Measurements from ENCODE around the gene PDK3.

PDK3 gene

DNA sequence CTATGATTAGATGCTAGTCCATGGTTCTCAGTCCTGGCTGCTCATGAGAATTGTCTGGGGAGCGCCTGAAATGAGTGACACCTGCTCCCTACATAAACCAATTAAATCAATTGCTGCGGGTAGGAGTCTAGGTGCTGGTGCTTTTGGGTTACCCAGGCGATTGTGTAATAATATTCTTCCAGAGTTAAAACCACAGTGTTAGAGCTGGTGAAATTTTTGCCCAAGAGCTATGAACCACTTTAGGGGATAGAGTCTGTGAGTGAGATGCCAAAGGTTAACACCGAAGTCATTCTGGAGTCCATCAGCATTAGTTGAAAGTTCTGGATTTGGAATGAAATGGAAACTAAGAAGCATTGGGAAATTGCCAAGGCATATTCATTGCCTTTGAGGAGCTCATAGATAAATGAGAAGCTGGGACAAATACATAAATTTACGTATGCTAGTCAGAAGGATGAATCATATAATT, 15.3 kb downstream of the PDK3 start:
- in situ Hi-C loops (cut with HindIII; ENCODE audit: low sequenced_read_pairs), result no loop called here

DNA sequence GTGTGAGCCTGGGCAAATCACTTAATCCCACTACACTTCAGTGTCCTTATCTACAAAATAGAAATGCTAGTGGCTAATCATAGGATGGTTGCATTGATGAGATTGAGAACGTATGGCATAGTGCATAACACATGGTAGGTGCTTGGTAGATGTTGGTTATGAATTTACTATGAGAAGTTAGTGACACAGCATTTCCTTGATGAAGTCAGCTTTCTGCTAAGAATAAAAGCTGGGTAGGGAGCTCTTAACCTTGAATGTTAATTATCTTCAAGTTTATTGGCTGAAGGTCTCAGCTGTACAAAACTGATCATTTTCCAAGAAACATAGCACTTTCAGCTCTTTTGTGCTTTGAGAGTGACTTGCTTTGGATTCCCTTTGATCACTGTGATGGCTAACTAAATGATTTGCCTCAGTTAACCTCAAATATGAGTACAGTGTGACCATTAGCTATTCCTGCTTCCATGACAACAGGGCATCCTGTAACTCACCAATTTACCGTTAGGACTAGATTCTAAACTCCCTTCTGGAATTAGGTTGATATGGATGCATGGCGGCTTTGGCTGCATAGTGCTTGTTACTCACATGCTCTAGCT, 17.8 kb downstream of the PDK3 start:
- in situ Hi-C loops (cut with HindIII; ENCODE audit: low sequenced_read_pairs), result no loop called here

- in situ Hi-C loops (cut with HindIII; ENCODE audit: low sequenced_read_pairs), result no loop called here
Measured at GRCh38 chrX:24483596-24483995, 18.5 kb downstream of the PDK3 start.

- in situ Hi-C loops (cut with HindIII; ENCODE audit: low sequenced_read_pairs), result no loop called here
Measured at GRCh38 chrX:24485323-24485722, 20.2 kb downstream of the PDK3 start.

- in situ Hi-C loops (cut with HindIII; ENCODE audit: low sequenced_read_pairs), result no loop called here
Measured at GRCh38 chrX:24485976-24486680, 21.0 kb downstream of the PDK3 start.

- in situ Hi-C loops (cut with HindIII; ENCODE audit: low sequenced_read_pairs), result no loop called here
Measured at GRCh38 chrX:24487571-24487970, 22.5 kb downstream of the PDK3 start.

DNA sequence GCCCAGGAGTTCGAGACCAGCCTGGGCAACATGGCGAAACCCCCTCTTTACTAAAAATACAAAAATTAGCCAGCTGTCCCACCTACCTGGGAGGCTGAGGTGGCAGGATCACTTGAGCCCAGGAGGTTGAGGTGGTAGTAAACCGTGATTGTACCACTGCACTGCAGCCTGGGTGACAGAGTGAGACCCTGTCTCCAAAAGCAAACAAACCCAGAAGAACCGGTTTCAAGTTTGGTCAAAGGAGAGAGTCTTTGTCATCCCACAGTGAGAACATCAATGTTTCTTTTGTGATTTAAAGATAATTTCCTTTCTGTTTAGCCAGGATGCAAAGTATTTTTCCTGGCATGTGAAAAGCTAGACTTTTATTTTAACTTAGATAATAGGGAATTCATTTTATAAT, 26.7 kb downstream of the PDK3 start:
- in situ Hi-C loops (cut with HindIII; ENCODE audit: low sequenced_read_pairs), result no loop called here

GRCh38 chrX:24493740-24494581, 28.9 kb downstream of the PDK3 start:
- in situ Hi-C loops (cut with HindIII; ENCODE audit: low sequenced_read_pairs), result no loop called here

- in situ Hi-C loops (cut with HindIII; ENCODE audit: low sequenced_read_pairs), result no loop called here
Measured at GRCh38 chrX:24494647-24495075, 29.6 kb downstream of the PDK3 start.

- in situ Hi-C loops (cut with HindIII; ENCODE audit: low sequenced_read_pairs), result no loop called here
Measured at GRCh38 chrX:24495700-24496099, 30.6 kb downstream of the PDK3 start.

DNA sequence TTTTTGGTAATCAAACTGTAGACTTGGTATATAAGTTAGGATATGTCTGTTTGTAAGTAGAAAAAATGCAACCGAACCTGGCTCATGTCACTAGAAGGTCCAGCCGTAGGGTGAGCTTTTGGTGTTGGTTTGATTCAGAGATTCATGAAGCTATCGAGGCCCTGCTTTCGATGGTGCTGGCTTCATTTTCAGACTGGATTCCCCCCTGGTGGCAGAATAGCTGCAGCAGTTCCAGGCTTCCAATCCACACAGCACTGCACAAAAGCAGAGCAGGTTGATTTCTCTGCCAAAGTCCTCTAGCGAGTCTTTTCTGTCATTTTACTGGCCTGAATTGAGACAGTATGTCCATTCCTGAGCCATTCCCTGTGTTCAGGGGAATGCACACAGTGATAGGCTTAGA, 33.1 kb downstream of the PDK3 start:
- in situ Hi-C loops (cut with HindIII; ENCODE audit: low sequenced_read_pairs), result no loop called here

- in situ Hi-C loops (cut with HindIII; ENCODE audit: low sequenced_read_pairs), result no loop called here
Measured at GRCh38 chrX:24498975-24499374, 33.9 kb downstream of the PDK3 start.

- in situ Hi-C loops (cut with HindIII; ENCODE audit: low sequenced_read_pairs), result no loop called here
Measured at GRCh38 chrX:24506082-24506481, 41.0 kb downstream of the PDK3 start.

- in situ Hi-C loops (cut with HindIII; ENCODE audit: low sequenced_read_pairs), result no loop called here
Measured at GRCh38 chrX:24508375-24508774, 43.3 kb downstream of the PDK3 start.

- in situ Hi-C loops (cut with HindIII; ENCODE audit: low sequenced_read_pairs), result no loop called here
Measured at GRCh38 chrX:24513416-24513815, 48.3 kb downstream of the PDK3 start.

- in situ Hi-C loops (cut with HindIII; ENCODE audit: low sequenced_read_pairs), result no loop called here
Measured at GRCh38 chrX:24515447-24515846, 50.4 kb downstream of the PDK3 start.

DNA sequence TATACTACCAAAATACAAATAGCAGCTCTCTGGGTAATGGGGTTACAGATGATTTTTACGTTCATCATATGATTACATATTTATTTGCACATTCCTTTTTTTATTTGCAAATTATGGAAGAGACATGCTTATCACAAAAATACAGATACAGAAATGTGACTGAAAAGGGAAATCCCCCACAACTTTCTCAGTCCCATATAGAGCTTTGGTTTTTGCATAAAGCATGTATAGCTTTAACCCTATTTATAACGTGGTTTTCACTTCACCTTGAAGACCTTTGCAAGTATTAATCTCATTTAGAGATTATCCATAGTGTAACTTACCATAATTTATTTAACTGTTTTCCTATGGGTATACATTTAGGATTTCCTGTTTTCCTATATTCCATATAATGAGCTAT, 55.4 kb downstream of the PDK3 start:
- in situ Hi-C loops (cut with HindIII; ENCODE audit: low sequenced_read_pairs), result no loop called here

- in situ Hi-C loops (cut with HindIII; ENCODE audit: low sequenced_read_pairs), result no loop called here
Measured at GRCh38 chrX:24525455-24525854, 60.4 kb downstream of the PDK3 start.

DNA sequence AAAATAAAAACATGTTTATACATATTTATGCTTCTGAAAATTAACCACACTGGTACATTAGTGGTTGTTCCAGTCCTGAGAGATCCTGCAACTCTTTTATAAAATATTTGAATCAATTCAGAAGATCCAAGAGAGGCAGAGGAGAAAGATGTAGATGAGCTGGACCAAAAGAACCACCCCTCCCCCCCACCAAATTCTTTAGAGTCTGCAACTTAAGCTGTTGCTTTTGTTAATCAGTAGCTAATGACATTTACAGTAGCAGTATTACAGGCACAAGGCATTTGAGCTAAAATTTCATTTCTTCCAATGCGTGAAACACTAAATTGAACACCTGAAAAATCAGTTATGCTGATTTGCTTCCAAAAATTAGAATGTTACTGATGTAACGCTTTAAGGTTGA, 61.5 kb downstream of the PDK3 start:
- in situ Hi-C loops (cut with HindIII; ENCODE audit: low sequenced_read_pairs), result no loop called here

DNA sequence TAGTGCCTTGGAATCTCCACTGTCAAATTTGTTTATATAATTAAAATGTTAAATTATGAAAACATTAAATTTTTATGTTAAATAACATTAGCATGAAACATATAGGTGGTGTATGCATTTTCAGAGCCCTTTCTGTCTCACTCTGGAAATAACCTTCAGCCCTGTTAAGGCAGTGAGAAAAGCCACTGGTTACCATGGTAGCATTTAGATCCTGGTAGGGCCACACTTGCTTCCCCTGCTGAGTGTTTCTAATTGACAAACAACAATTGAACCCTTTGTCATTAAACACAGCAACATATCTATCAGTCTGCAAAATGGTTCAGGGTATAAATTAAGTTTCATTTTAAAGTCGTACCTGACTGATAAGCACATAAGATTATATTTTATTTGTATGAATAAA, 63.5 kb downstream of the PDK3 start:
- in situ Hi-C loops (cut with HindIII; ENCODE audit: low sequenced_read_pairs), result no loop called here

DNA sequence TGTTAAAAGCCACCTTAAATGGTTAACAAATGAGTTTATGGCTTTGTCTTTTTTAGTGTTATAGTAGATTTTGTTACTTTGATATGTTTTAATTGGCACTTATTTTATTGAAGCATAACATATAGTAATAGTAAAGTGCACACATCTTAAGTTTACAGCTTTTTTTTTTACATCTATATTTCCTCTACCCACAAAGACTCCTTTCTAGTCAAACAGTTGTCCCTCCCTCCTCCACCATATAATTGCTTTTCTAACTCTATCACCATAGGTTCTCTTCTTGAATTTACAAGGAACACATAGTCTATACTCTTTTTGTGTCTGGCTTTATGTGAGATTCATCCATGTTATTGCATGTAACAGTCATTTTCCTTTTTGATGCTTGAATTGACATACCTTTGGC, 71.5 kb downstream of the PDK3 start:
- in situ Hi-C loops (cut with HindIII; ENCODE audit: low sequenced_read_pairs), result no loop called here

DNA sequence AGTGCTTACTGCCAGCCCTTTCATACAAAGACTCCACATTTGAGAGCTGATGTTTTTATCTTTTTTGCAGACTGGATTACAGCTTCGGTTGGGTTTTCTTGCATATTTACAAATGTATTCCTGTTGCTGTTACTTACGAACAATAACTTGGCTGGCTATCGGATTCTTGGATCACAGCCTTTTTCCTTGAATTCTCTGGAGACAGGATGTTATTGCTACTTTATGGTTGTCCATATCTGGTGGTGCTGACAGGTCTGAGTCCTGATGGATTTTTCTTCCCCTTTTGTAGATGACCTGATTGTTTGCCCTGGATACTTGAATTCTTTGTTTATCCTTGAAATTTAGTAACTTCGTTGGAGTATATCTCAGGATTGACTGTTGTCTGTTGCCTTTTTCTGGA, 77.7 kb downstream of the PDK3 start:
- in situ Hi-C loops (cut with HindIII; ENCODE audit: low sequenced_read_pairs), result no loop called here
